Kidney epithelial cell (primary cell): Measurements from ENCODE around the gene ALG1. TPM values are rescaled to one million over a fixed set of nuclear protein-coding genes. Genes with fewer than 3 reads are reported as not detected.

Experiments
- DNase-seq: peaks from one replicate; pipeline ENCODE4 v3.0.0-alpha.2; 2010; ENCODE audit warnings: low read depth
- H3K27me3 ChIP-seq: 2 replicates; pipeline ENCODE4 v1.6.0; 2011; ENCODE audit warnings: low read length; ENCODE audit not compliant: control insufficient read depth, insufficient read depth
- H3K36me3 ChIP-seq: 2 replicates; pipeline ENCODE4 v1.5.1; 2011; ENCODE audit warnings: low read length; ENCODE audit not compliant: control insufficient read depth, insufficient read depth
- H3K4me3 ChIP-seq: 2 replicates; pipeline ENCODE4 v1.5.1; 2011; ENCODE audit warnings: low read depth, mild to moderate bottlenecking, control low read depth, low read length
- CTCF ChIP-seq: IDR thresholded peaks from 2 replicates; pipeline ENCODE4 v1.5.1; 2011; ENCODE audit warnings: mild to moderate bottlenecking, moderate library complexity, low read length, control low read depth, inconsistent platforms; ENCODE audit not compliant: insufficient read depth, poor library complexity, severe bottlenecking
- total RNA-seq: library from RNA; depleted of rRNA; stranded (reverse); fragments of >200 nt; gene quantifications from 2 replicates; pipeline ENCODE4 v1.2.3, GENCODE V29; 2015

The ALG1 gene
- total RNA-seq, 1 donor from 2014 or later: 33.0 TPM

DNA sequence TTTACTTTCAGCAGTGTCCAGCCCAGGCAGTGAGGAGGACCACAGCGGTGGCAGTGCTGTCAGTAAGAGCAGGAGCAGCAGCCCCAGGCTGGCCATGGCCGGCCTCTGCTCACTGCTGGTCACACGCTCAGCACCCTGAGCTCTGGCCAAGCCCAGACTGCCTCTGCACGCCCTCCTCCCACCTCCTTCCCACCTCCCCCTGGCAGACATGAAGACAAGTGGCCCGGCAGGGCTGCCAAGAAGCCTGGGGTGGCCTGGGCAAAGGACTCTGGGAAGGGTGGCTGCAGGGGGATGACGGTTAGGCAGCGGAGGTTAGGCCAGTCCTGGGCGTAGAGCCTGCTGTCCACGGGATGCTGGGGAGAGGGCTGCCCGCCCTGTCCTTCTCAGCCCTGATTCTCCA lies 5.8 kb upstream of the ALG1 start, which contains the start of gene C16orf89:
Gene C16orf89, minus strand, starts transcription at position 144 of the 400 bp plus-strand sequence. Its CDS starts 48 bp downstream, at position 96.
- no peak for TF ChIP-seq CTCF
- Histone ChIP-seq H3K36me3 (no peaks in the 10 kb centered on the region), H3K27me3 (peaks cover 20% of the 10 kb centered on the region), H3K4me3 (no peak within 1 kb of the TSS)
- no peak for DNase-seq

- Histone ChIP-seq H3K27me3 (peaks cover 20% of the 10 kb centered on the region), H3K36me3 (no peaks in the 10 kb centered on the region), H3K4me3 (no peak overlapping the region)
- no peak for DNase-seq
- TF ChIP-seq CTCF: no peak
These were observed 5.1 kb upstream of the ALG1 start for GRCh38 chr16:5066511-5066910.

- no peak for DNase-seq
- H3K4me3 ChIP-seq: no peak overlapping the region
- H3K27me3 ChIP-seq: peaks cover 12% of the 10 kb centered on the region
- no peak for TF ChIP-seq CTCF
- H3K36me3 ChIP-seq: no peaks in the 10 kb centered on the region
These were observed 2.6 kb upstream of the ALG1 start for GRCh38 chr16:5069048-5069447.

- no peak for TF ChIP-seq CTCF
- DNase-seq: no peak
These were observed 1.8 kb upstream of the ALG1 start for GRCh38 chr16:5069854-5070253.

DNA sequence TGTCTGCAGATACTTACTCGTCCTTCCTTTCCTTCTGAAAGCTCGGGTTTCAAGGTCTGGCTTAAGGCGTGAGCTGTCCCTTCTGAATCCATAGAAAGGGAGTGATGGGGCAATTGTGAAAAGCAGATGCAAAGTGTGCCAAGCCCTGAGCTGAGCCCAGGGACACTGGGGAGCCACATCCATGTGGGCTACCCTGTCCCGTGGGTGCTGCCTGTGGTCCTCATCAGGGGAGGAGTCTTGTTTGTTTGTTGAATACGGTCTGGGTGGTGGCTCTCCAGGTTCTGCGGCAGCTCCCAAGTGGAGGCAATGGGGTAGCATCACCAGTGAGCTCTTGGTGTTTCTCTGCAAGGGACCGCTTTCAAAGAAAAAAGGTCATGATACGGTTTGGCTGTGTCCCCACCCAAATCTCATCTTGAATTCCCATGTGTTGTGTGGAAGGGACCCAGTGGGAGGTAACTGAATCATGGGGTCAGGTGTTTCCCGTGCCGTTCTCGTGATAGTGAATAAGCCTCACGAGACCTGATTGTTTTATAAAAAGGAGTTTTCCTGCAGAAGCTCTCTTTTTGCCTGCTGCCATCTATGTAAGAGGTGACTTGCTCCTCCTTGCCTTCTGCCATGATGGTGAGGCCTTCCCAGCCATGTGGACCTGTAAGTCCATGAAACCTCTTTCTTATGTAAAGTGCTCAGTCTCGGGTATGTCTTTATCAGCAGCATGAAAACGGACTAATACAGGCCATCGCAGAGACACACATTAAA lies 1.0 kb upstream of the ALG1 start:
- no peak for DNase-seq
- H3K4me3 ChIP-seq: no peak overlapping the region
- no peak for TF ChIP-seq CTCF
- H3K27me3 ChIP-seq: peaks cover 6% of the 10 kb centered on the region
- no peaks in the 10 kb centered on the region for H3K36me3 ChIP-seq

More at GRCh38 chr16:5069854-5070253, 1.8 kb upstream of the ALG1 start:
- Histone ChIP-seq H3K27me3 (peaks cover 9% of the 10 kb centered on the region), H3K4me3 (no peak overlapping the region), H3K36me3 (no peaks in the 10 kb centered on the region)

DNA sequence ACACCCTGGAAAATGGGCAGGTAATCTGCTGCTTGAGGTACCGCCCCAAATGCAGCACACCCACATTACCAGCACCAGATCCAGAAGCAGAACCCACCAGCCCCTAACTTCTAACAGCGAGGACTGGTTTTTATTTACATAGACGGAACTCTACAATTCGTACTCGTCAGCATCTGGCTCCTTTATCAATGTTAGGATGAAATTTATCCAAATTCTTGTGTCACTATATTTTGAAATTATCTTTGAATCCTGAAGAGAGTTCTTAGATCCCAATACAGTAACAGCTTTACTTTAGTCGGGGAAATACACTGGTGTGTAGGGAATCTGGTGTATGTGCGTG lies 332 bp upstream of the ALG1 start:
- no peak for DNase-seq
- H3K36me3 ChIP-seq: no peaks in the 10 kb centered on the region
- no peak for TF ChIP-seq CTCF
- H3K4me3 ChIP-seq: peak overlapping the region; percentile 88
- H3K27me3 ChIP-seq: peaks cover 2% of the 10 kb centered on the region
